Measurements from ENCODE around the gene GHR.

The GHR gene

DNA sequence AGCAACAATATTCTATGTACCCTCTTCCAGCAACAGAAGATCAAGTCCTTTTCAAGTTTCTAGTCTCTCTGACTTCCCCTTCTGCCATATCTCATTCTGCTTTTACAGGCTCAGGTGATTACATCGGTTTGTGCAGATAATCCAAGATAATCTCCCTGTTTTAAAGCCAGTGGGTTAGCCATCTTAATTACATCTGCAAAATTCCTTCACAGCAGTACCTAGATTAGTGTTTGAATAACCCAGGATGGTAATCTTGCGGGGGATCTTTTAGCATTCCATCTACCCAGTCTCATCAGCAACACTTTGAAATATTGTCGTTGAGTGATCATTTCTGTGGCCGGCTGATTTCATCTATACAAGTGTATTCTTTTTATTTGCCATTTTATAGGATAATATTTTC is 130.2 kb downstream of the GHR start:
- Histone ChIP-seq H3K4me1 (ENCODE audit: insufficient read depth, low read length, poor library complexity, severe bottlenecking) (no peaks in the 10 kb centered on the region), H2AFZ (ENCODE audit: low read length) (no peak overlapping the region), H3K27me3 (ENCODE audit: insufficient read depth, low read length, poor library complexity, severe bottlenecking) (no peaks in the 10 kb centered on the region), H3K4me3 (ENCODE audit: low read length, poor library complexity, severe bottlenecking) (no peak overlapping the region), H3F3A (ENCODE audit: low read depth) (no peaks in the 10 kb centered on the region), H3K4me2 (ENCODE audit: low read depth, low read length, poor library complexity, severe bottlenecking) (no peak overlapping the region), H3K9me2 (replicated peaks; ENCODE audit: low read depth, low read length) (no peaks in the 10 kb centered on the region), H4K20me1 (ENCODE audit: insufficient read depth, low read length, poor library complexity, severe bottlenecking) (no peaks in the 10 kb centered on the region), H3K79me2 (ENCODE audit: insufficient read depth, low read length) (no peaks in the 10 kb centered on the region), H3K9me3 (ENCODE audit: insufficient read depth, low read depth, low read length) (no peaks in the 10 kb centered on the region), H3K9ac (ENCODE audit: low read depth, low read length, poor library complexity, severe bottlenecking) (no peak overlapping the region), H3K36me3 (ENCODE audit: insufficient read depth, low read length) (no peaks in the 10 kb centered on the region)
- TF ChIP-seq, protein P1, sequence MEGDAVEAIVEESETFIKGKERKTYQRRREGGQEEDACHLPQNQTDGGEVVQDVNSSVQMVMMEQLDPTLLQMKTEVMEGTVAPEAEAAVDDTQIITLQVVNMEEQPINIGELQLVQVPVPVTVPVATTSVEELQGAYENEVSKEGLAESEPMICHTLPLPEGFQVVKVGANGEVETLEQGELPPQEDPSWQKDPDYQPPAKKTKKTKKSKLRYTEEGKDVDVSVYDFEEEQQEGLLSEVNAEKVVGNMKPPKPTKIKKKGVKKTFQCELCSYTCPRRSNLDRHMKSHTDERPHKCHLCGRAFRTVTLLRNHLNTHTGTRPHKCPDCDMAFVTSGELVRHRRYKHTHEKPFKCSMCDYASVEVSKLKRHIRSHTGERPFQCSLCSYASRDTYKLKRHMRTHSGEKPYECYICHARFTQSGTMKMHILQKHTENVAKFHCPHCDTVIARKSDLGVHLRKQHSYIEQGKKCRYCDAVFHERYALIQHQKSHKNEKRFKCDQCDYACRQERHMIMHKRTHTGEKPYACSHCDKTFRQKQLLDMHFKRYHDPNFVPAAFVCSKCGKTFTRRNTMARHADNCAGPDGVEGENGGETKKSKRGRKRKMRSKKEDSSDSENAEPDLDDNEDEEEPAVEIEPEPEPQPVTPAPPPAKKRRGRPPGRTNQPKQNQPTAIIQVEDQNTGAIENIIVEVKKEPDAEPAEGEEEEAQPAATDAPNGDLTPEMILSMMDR (conservative IDR thresholded peaks at IDR 0.05; ENCODE audit: low read length): no peak
- no peak for TF ChIP-seq EZH2phosphoT487 (IDR thresholded peaks at IDR 0.05; ENCODE audit: borderline replicate concordance)

DNA sequence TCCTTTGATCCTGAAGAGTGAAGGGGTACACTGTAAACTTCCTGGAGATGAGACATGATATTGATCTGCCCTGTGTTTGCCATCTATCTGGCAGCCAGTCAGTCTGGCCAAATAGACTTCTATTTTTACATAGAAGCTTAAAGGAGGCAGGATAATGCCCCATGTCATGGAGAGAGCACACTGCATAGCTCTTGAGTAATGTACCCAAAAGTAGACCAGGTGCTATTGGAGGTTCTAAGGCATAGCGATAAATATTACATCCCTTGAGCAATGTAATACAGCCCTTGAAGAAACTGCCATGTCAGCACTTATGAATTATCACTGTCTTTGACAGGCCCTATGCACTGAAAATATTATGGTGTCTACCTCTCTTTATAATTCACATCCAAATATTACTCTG is 131.8 kb downstream of the GHR start:
- Histone ChIP-seq H3K4me1 (ENCODE audit: insufficient read depth, low read length, poor library complexity, severe bottlenecking) (no peaks in the 10 kb centered on the region), H3K27me3 (ENCODE audit: insufficient read depth, low read length, poor library complexity, severe bottlenecking) (no peaks in the 10 kb centered on the region), H3K4me2 (ENCODE audit: low read depth, low read length, poor library complexity, severe bottlenecking) (no peak overlapping the region), H3F3A (ENCODE audit: low read depth) (no peaks in the 10 kb centered on the region), H3K79me2 (ENCODE audit: insufficient read depth, low read length) (no peaks in the 10 kb centered on the region), H4K20me1 (ENCODE audit: insufficient read depth, low read length, poor library complexity, severe bottlenecking) (no peaks in the 10 kb centered on the region), H3K9ac (ENCODE audit: low read depth, low read length, poor library complexity, severe bottlenecking) (no peak overlapping the region), H3K9me3 (ENCODE audit: insufficient read depth, low read depth, low read length) (no peaks in the 10 kb centered on the region), H3K9me2 (replicated peaks; ENCODE audit: low read depth, low read length) (no peaks in the 10 kb centered on the region), H3K4me3 (ENCODE audit: low read length, poor library complexity, severe bottlenecking) (no peak overlapping the region), H3K36me3 (ENCODE audit: insufficient read depth, low read length) (no peaks in the 10 kb centered on the region), H2AFZ (ENCODE audit: low read length) (no peak overlapping the region)
- TF ChIP-seq EZH2phosphoT487 (IDR thresholded peaks at IDR 0.05; ENCODE audit: borderline replicate concordance): no peak
- TF ChIP-seq, protein P1 (conservative IDR thresholded peaks at IDR 0.05; ENCODE audit: low read length): no peak

DNA sequence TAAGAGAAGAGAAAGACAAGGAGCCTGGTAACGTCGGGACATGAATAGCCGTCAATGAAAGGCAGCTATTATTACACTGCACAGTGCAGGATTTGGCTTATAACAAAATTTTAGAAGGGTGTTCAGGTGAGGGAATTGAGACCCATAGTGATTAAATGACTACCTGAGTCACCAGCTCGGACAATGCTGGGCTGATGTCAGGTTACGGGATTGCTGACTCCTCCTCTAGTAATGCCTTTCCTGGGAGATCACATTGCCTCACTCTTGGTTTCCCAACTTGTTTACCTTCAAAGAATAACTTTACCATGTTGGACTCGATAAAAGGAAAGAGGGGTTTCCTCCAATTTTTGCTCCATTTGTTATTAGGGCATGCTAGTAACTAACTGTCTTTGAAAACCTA is 132.6 kb downstream of the GHR start:
- Histone ChIP-seq H3K9me3 (ENCODE audit: insufficient read depth, low read depth, low read length) (no peaks in the 10 kb centered on the region), H3K4me3 (ENCODE audit: low read length, poor library complexity, severe bottlenecking) (no peak overlapping the region), H3K79me2 (ENCODE audit: insufficient read depth, low read length) (no peaks in the 10 kb centered on the region), H4K20me1 (ENCODE audit: insufficient read depth, low read length, poor library complexity, severe bottlenecking) (no peaks in the 10 kb centered on the region), H3K9ac (ENCODE audit: low read depth, low read length, poor library complexity, severe bottlenecking) (no peak overlapping the region), H3K4me2 (ENCODE audit: low read depth, low read length, poor library complexity, severe bottlenecking) (no peak overlapping the region), H3K9me2 (replicated peaks; ENCODE audit: low read depth, low read length) (no peaks in the 10 kb centered on the region), H3F3A (ENCODE audit: low read depth) (no peaks in the 10 kb centered on the region), H3K36me3 (ENCODE audit: insufficient read depth, low read length) (no peaks in the 10 kb centered on the region), H3K27me3 (ENCODE audit: insufficient read depth, low read length, poor library complexity, severe bottlenecking) (no peaks in the 10 kb centered on the region), H2AFZ (ENCODE audit: low read length) (no peak overlapping the region), H3K4me1 (ENCODE audit: insufficient read depth, low read length, poor library complexity, severe bottlenecking) (no peaks in the 10 kb centered on the region)
- TF ChIP-seq, protein P1 (conservative IDR thresholded peaks at IDR 0.05; ENCODE audit: low read length): no peak
- no peak for TF ChIP-seq EZH2phosphoT487 (IDR thresholded peaks at IDR 0.05; ENCODE audit: borderline replicate concordance)

Data from Loucy (cell line).